GM10266 (cell line): ENCODE results near the gene RDH14.

Experiments used
- DNase-seq: peaks from one replicate; pipeline ENCODE4 v3.0.0; 2012; ENCODE audit errors: extremely low spot score
- CTCF ChIP-seq: IDR thresholded peaks from 2 replicates; pipeline ENCODE4 v1.5.1; 2012; ENCODE audit warnings: mild to moderate bottlenecking, low read depth; ENCODE audit not compliant: control insufficient read depth, insufficient read depth; ENCODE audit errors: missing control alignments

The RDH14 gene

GRCh38 chr2:18505703-18506341, 54.6 kb downstream of the RDH14 start:
- DNase-seq: no peak
- no peak for TF ChIP-seq CTCF
